Stimulated activated CD8-positive, alpha-beta memory T cell treated with anti-CD3 and anti-CD28 coated beads, Interleukin-12 subunit alpha, Interleukin-12 subunit beta, amount 100 ng/mL, for 4 hours (primary cell): ENCODE measurements around the gene ZBTB22.
"Not testable (repeated sequence)": the region's sequence is repeated elsewhere in the genome, so short reads cannot be mapped to it uniquely, and the experiment has no call there.

Experiments used
- DNase-seq: peaks from one replicate; pipeline ENCODE4 v3.0.0-alpha.2; 2020; ENCODE audit warnings: low read depth

Gene ZBTB22, protein sequence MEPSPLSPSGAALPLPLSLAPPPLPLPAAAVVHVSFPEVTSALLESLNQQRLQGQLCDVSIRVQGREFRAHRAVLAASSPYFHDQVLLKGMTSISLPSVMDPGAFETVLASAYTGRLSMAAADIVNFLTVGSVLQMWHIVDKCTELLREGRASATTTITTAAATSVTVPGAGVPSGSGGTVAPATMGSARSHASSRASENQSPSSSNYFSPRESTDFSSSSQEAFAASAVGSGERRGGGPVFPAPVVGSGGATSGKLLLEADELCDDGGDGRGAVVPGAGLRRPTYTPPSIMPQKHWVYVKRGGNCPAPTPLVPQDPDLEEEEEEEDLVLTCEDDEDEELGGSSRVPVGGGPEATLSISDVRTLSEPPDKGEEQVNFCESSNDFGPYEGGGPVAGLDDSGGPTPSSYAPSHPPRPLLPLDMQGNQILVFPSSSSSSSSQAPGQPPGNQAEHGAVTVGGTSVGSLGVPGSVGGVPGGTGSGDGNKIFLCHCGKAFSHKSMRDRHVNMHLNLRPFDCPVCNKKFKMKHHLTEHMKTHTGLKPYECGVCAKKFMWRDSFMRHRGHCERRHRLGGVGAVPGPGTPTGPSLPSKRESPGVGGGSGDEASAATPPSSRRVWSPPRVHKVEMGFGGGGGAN

DNA sequence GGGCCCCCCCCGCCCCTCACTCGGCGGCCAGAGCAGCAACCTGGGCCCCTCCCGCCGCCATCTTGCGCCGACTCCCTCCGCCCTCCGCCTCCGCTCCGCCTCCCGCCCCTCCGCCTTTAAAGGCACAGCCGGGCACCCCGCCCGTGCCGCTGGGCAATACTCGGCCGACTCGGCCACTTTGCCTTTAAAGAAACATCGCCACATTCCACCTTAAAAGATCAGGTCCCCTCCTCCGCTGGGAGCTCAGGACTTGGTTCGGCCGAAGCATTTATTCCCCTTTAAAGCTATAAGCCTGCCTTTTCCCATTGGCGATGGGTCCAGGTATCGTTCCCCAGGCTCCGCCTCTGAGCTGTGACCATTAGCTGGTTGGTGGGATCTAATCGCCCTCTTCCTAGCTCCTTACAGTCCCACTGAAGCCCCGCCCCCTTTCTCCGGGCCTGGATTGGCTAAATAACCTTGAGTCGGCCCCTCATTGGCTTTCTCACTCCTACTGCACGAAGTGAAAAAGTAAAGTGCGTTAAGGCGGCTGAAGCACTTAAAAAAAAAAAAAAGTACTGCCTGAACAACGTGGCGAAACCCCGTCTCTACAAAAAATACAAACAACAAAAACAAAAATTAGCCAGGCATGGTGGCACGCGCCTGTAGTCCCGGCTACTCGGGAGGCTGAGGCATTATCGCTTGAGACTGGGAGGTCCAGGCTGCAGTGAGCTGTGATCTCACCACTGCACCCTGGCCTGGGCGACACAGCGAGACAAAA lies at the start of gene ZBTB22:
Gene ZBTB22, minus strand, starts transcription at position 76 of the 757 bp plus-strand sequence. CDS start 828 bp downstream, outside the sequence.
- DNase-seq = peak; percentile 90

DNA sequence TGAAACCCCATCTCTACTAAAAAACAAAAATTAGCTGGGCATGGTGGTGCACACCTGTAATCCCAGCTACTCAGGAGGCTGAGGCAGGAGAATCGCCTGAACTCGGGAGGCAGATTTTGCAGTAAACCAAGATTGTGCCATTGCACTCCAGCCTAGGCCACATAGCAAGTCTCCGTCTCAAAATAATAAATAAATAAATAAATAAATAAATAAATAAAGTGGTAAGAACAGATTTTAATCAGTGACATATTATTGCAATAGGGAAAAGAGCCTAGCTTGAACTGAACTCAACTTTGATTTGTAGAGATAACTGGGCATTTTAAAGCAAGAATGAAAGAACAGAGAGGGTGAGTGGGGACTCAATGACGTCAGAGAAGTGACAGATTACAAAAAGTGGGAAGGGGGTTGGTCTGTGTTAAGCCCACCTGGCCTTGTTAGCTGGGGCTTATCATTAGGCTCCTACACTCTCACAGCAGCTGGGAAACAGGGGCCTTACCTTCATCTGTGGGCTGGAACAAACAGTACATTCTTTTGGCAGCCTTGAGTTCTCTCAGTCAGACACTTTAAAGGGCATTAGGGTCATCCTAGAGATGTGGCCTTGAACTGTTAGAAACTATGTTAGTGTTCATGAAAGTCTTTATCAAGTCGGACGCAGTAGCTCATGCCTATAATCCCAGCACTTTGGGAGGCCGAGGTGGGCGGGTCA lies 49.6 kb upstream of the ZBTB22 start:
- no peak for DNase-seq

DNA sequence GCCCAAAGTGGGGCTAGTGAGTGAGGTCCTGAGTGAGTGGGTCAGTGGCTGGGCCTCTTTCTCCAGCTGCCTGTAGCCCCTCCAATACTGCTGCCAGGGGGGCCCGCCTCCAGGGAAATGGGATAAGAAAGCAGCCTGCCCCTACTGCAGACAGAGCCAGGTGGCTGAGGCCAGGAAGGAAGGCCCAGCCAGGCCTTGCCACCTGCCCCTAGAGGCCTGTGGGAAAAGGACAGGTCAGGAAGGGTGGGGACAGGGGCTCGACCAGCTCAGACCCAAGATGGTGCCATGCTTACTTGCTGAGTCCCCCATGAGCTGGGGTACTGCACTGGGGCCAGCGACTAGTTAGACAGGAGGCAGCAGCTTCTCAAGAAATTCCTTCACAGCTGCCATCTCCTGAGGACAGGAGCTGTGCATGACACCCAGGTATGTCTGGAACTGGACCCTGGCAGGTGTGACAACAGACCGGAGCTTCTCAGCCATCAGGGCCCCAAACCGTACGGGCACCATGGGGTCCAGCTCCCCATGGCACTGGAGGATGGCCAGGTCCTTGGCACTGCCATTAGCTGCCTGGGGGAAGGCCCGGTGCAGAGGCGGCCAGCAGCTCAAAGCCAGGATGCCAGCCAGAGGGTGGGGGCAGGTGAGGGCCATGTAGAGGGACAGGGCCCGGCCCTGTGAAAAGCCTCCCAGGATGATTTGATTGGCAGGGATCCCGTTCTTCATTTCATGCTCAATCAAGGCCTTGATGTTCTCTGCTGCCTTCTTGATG lies 47.8 kb upstream of the ZBTB22 start:
- not testable (repeated sequence) for DNase-seq

DNA sequence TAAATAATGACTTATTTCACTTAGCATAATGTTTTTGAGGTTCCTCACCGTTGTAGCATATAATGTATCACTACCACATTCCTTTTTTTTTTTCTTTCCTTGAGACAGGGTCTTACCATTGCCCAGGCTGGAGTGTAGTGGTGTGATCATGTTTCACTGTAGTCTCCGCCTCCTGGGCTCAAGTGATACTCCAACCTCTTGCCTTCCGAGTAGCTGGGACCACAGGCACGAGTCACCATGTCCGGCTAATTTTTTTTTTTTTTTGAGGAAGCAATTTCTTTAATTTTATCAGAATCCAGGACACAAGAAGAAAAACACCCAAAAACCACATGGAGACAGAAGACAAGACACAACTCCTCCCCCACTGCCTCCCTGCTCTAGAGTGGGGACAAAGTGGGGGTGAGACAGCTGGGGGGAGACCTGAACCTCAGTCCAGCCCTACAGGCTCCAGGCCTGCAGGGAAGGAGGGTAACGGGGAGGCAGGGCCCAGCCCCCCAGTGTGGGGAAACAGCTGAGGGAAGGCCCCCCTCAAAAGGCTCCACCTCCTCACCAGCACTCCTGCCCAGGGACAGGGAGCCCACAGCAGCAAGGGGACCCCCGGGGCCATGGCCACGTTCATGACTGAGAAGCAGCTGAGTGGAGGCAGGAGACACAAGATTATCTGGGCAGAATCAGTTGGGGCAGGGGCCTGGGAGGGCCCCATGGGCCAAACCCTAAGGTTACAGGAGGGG lies 47.1 kb upstream of the ZBTB22 start:
- DNase-seq = not testable (repeated sequence)

DNA sequence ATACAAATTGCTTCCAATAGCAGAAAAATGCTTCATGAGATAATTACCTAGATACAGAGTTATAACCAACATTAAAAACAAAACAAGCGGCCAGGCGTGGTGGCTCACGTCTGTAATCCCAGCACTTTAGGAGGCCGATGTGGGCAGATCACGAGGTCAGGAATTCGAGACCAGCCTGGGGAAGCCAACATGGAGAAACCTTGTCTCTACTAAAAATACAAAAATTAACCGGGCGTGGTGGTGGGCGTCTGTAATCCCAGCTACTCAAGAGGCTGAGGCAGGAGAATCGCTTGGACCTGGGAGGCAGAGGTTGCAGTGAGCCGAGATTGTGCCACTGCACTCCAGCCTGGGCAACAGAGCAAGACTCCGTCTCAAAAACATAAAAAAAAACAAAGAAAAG lies 45.9 kb upstream of the ZBTB22 start:
- not testable (repeated sequence) for DNase-seq

DNA sequence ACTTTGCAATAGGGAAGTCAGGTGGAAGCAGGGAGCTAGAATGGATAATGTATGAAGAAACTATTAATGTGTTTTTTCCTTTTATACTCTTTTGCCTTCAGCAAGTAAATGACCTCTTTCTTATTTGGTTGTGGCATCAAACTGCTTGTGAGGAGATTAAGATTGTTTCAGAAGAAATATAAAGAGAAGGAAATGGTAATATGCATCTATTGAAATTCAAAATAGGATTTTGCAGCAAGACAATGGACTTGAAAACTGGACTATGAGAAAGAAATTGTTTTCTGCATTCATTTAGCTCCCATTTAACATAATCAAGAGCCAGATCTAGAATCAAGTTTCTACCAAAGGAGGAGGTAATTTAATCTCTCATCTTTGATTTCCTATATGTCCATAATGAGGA lies 41.8 kb upstream of the ZBTB22 start:
- no peak for DNase-seq

DNA sequence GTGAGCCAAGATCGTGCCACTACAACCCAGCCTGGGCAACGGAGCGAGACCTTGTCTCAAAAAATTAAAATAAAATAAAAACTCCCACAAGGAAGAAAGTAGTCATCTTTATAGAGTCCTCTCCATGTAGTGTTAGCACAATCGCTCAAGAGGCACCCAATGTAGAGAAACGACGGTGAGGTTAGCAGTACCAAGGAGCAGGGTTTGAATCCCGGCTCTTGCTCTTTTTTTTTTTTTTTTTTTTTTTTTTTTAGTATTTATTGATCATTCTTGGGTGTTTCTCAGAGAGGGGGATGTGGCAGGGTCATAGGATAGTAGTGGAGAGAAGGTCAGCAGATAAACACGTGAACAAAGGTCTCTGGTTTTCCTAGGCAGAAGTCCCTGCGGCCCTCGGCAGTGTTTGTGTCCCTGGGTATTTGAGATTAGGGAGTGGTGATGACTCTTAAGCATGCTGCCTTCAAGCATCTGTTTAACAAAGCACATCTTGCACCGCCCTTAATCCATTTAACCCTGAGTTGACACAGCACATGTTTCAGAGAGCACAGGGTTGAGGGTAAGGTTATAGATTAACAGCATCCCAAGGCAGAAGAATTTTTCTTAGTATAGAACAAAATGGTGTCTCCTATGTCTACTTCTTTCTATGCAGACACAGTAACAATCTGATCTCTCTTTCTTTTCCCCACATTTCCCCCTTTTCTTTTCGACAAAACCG lies 39.8 kb upstream of the ZBTB22 start:
- DNase-seq = not testable (repeated sequence)

DNA sequence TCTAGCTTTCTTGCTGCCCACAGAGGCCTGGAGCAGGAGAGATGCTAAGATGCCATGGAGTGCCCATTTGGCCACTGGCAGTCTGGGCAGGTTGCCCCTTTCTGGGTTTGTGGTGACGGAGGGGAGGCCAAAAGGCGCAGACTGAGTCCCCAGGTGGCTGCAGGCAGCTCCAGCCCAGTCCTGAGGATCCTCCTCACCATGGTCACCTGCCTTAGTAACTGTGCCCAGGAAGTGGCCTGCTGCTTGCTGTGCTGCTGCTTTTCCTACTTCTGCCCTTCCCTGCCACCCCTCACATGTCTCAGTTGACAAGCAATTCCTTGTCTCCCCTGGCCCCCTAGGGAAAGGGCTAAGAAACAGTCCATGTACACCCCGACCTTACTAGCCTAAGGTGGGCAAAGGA lies 38.8 kb upstream of the ZBTB22 start:
- DNase-seq = no peak

DNA sequence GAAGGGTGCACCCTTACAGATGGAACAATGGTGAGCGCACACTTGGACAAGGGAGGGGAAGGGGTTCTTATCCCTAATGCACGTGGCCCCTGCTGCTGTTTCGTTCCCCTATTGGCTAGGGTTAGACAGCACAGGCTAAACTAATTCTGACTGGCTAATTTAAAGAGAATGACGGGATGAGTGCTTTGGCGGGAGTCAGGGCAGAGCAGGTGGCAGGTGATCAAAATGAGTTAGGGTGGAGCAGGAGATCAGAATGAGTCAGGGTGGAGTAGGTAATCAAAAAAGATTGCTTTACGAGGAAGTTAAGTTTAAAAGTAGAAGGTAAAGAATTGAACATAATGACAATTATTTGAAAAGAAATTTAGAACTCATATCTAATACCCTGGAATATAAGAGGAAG lies 38.3 kb upstream of the ZBTB22 start:
- not testable (repeated sequence) for DNase-seq

DNA sequence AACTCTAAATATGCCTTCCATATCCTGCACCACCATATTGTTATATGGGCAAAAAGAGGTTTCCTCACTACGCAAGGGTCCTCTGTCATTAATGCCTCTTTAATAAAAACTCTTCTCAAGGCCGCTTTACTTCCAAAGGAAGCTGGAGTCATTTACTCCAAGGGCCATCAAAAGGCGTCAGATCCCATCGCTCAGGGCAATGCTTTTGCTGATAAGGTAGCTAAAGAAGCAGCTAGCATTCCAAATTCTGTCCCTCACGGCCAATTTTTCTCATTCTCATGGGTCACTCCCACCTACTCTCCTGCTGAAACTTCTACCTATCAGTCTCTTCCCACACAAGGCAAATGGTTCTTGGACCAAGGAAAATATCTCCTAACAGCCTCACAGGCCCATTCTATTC lies 30.3 kb upstream of the ZBTB22 start:
- no peak for DNase-seq

DNA sequence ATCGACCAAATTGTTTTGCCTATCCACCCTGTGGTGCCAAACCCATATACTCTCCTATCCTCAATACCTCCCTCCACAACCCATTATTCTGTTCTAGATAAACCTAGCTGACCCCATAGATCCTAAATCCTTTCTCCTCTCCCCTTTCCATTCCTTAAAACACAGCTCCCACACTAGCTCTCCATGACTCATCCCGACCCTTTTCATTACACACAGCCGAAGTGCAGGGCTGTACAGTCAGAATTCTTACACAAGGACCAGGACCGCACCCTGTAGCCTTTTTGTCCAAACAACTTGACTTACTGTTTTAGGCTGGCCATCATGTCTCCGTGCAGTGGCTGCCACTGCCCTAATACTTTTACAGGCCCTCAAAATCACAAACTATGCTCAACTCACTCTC lies 29.4 kb upstream of the ZBTB22 start:
- DNase-seq = not testable (repeated sequence)

DNA sequence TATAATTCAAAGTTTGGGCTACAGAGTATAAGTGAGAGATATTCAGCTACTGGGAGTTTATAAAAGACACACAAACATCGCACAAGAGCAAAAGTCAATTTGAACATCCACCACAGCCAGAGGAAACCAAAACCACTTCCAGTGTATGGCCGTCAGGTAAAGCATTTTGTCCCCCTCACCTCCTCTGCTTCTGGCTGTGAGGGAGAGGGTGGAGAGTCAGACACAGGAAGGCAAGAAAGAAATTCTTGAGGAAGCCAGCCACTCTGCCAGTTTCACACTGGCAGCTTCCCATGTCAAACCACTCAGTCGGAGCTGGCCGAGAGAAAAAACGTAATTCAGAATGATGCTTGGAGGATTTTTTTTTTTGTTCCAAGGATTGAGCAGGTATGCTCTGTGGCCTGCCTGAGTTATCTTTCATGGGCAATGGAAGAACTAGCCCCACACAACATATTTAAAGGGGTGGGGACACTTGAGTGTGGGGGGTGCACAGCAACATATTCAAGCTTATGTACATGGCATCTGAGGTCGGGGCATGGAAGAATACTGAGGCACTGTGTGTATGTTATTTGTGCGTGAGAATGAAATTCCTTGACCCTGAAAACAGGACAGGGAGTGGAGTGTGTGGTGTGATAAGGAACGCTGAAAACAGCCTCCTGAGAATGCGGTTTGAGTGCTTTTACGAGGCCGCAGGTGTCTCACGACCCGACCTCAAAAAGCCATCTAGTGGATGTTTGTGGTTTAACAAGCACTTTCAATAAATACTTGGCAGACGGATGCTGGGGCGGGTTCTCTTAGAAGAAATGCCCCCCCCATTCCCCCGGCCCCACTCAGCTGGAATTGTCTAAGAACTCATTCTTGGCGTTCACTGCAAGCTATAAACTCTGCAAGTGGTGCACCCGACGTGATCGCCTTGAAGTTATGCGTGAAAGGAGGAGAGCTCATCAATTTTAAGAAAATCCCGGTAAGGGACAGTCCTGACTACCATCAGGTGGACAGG lies 27.5 kb upstream of the ZBTB22 start:
- peak; percentile 35 for DNase-seq

DNA sequence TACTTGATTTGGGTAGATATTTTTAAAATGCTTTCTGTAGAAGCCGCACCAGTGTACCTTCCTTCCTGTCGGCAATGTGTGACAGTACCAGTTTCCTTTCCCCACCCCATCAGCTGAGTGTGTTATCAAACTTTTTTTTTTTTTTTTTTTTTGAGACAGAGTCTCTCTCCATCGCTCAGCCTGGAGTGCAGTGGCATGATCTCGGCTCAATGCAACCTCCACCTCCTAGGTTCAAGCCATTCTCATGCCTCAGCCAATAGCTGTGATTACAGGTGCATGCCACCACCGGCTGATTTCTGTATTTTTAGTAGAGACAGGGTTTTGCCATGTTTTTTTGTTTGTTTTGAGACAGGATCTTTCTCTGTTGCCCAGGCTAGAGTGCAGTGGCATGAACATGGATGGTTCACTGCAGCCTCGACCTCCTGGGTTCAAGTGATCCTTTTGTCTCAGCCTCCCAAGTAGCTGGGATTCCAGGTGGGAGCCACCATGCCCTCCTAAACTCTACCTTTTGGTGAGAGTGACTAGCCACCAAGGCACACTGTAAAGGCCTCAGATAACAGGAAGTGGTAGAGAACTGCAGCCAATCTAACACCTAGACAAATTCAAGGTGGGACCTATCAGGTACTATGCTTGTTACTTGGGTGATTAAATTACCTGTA lies 26.5 kb upstream of the ZBTB22 start:
- DNase-seq = peak; percentile 13

DNA sequence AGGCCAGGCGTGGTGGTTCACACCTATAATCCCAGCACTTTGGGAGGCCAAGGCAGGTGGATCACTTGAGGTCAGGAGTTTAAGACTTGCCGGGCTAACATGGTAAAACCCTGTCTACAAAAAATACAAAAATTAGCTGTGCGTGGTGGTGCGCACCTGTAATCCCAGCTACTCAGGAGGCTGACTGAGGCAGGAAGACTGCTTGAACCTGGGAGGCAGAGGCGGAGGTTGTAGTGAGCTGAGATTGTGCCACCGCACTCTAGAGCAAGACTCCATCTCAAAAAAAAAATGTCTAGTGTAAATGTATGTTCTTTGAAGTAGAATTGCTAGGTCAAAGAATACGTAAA lies 26.0 kb upstream of the ZBTB22 start:
- not testable (repeated sequence) for DNase-seq

DNA sequence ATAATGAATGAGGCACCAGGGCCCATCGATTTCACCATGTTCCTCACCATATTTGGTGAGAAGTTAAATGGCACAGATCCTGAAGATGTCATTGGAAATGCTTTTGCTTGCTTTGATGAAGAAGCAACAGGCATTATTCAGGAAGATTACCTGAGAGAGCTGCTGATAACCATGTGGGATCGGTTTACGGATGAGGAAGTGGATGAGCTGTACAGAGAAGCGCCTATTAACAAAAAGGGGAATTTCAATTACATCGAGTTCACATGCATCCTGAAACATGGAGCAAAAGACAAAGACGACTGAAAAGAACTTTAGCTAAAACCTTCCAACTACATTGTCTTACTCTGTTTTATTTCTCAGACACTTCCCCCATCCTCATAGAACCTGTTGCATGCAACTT lies 21.6 kb upstream of the ZBTB22 start:
- no peak for DNase-seq

DNA sequence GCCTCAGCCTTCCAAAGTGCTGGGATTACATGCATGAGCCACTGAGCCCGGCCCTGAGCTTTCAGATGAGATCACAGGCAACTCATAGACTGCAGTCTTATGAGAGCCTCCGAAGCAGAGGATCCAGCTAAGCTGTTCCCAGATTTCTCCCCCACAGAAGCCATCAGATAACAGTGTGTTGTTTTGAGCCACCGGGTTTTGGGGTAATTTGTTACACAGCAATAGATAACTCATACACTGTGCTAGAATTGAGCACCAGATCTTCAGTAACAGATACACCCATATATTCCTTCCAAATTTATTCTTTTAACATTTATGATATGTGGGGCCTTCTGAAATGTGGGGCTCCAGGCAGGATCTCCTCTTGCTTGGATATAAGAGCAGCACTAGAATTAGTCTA lies 19.0 kb upstream of the ZBTB22 start:
- DNase-seq = no peak

DNA sequence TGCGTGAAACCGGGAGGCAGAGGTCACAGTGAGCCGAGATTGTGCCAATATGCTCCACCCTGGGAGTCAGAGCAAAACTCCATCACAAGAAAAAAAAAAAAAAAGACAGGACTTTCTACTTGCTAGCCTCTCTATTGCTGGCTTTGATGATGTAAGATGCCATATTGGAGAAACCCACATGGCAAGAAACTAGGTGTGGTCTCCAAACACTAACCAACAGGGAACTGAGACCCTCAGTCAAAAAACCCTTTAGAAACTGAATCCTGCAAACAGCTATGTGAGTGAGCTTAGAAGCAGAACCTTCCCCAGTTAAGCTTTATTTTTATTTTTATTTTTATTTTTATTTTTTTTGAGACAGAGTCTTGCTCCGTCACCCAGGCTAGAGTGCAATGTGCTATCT lies 18.4 kb upstream of the ZBTB22 start:
- no peak for DNase-seq

DNA sequence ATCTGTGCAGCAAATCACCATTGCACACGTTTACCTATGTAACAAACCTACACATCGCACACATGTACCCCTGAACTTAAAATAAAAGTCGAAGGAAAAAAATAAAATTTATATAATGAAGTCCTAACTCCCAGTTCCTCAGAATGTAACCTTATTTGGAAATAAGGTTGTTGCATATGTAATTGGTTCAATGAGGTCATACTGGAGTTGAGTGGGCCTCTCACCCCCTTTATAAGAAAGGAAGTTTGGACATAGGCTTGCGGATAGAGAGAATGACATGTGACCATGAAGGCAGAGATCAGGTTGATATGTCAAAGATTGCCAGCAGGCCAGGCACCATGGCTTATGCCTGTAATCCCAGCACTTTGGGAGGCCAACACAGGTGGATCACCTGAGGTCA lies 16.1 kb upstream of the ZBTB22 start:
- no peak for DNase-seq
